HCT116 (cell line): Measurements from ENCODE around the gene HAPLN1. TPM values are rescaled to one million over a fixed set of nuclear protein-coding genes. Genes with fewer than 3 reads are reported as not detected.

Experiments
- ATAC-seq: fragments of 200-7000 bp; cut with Tn5 transposase; 2 replicates; pipeline ENCODE4 v1.9.1; 2020; ENCODE audit warnings: mild to moderate bottlenecking, moderate library complexity
- BruUV-seq: library from RNA; stranded (reverse); fragments of 400-500 nt; replicated peaks from 2 replicates; lab custom pipeline; 2021; lab: Mats Ljungman, UMichigan
- CTCF ChIA-PET: fragments of 300-600 bp; sonication (Branson Sonifier 250); formaldehyde crosslinking; loops from one replicate; lab custom pipeline; 2021; ENCODE audit warnings: antibody characterized with exemption; lab: Charles Lee
- POLR2A ChIA-PET: fragments of 300-600, 350-600 bp; sonication (Branson Sonifier 250); formaldehyde crosslinking; loops from one replicate; lab custom pipeline; 2021; ENCODE audit warnings: antibody characterized with exemption; lab: Charles Lee
- RAD21 ChIA-PET, 2 experiments: fragments of 300-600 bp; sonication (Branson Sonifier 250); formaldehyde crosslinking; loops; one replicate each; lab custom pipeline; 2023; ENCODE audit warnings: low total read pairs in 2 of 2; ENCODE audit not compliant: uncharacterized antibody in 2 of 2, unreplicated experiment in 2 of 2, low non-redundant PET in 1 of 2; lab: Charles Lee
- DNase-seq: peaks from one replicate; pipeline ENCODE4 v3.0.0-alpha.2; 2010; ENCODE audit warnings: low read depth, low spot score
- H2AFZ ChIP-seq: fragments of 200-600 bp; shearing (Covaris generic), sonication (generic); 2 replicates; pipeline ENCODE4 v1.6.1; 2017; ENCODE audit warnings: low read depth, mixed run types, mixed read lengths, antibody characterized with exemption, low read length; ENCODE audit not compliant: poor library complexity, severe bottlenecking
- H3K27ac ChIP-seq: 2 replicates; pipeline ENCODE4 v1.5.1; 2012; ENCODE audit warnings: low read depth, low read length
- H3K27me3 ChIP-seq: fragments of 200-600 bp; sonication (generic); 2 replicates; pipeline ENCODE4 v1.6.1; 2016; ENCODE audit warnings: mixed run types, low read length, mixed read lengths; ENCODE audit not compliant: insufficient read depth
- H3K36me3 ChIP-seq, 2 experiments: fragments of 200-500 bp in 1 of 2; fragments of 200-600 bp in 1 of 2; sonication (Bioruptor generic) in 1 of 2; sonication (generic) in 1 of 2; 2 replicates each; pipeline versions ENCODE4 v1.5.1 to v1.6.1; 2014 to 2016; ENCODE audit warnings: low read length in 2 of 2, inconsistent platforms in 1 of 2, mixed read lengths in 1 of 2, mixed run types in 1 of 2; ENCODE audit not compliant: insufficient read depth in 2 of 2, control insufficient read depth in 1 of 2
- H3K4me1 ChIP-seq, 2 experiments: fragments of 200-600 bp in 1 of 2; sonication (generic) in 1 of 2; 2 replicates each; pipeline versions ENCODE4 v1.5.1 to v1.6.1; 2012 to 2017; ENCODE audit warnings: low read length in 2 of 2, inconsistent platforms in 1 of 2, mild to moderate bottlenecking in 1 of 2, mixed read lengths in 1 of 2, mixed run types in 1 of 2, moderate library complexity in 1 of 2; ENCODE audit not compliant: insufficient read depth in 2 of 2, control insufficient read depth in 1 of 2
- H3K4me2 ChIP-seq: fragments of 200-600 bp; sonication (generic); 2 replicates; pipeline ENCODE4 v1.6.1; 2017; ENCODE audit warnings: mixed run types, low read length, mixed read lengths
- H3K4me3 ChIP-seq, 2 experiments: fragments of 200-600 bp in 1 of 2; sonication (generic) in 1 of 2; replicated peaks in 1 of 2; 2 replicates each; pipeline ENCODE4 v1.5.1; 2011 to 2016; ENCODE audit warnings: low read length in 2 of 2, control low read depth in 1 of 2, low read depth in 1 of 2, mild to moderate bottlenecking in 1 of 2, mixed read lengths in 1 of 2, mixed run types in 1 of 2
- H3K79me2 ChIP-seq: fragments of 200-600 bp; sonication (generic); 2 replicates; pipeline ENCODE4 v1.6.1; 2017; ENCODE audit warnings: mild to moderate bottlenecking, mixed run types, low read length, moderate library complexity, mixed read lengths; ENCODE audit not compliant: insufficient read depth
- H3K9ac ChIP-seq: fragments of 200-600 bp; sonication (generic); 2 replicates; pipeline ENCODE4 v1.6.1; 2016; ENCODE audit warnings: low read length, mixed read lengths
- H3K9me2 ChIP-seq: fragments of 200-600 bp; sonication (generic), shearing (Covaris generic); 2 replicates; pipeline ENCODE4 v1.6.1; 2017; ENCODE audit warnings: mixed run types, mild to moderate bottlenecking, moderate library complexity; ENCODE audit not compliant: insufficient read depth
- H3K9me3 ChIP-seq, 2 experiments: fragments of 200-500 bp in 1 of 2; fragments of 200-600 bp in 1 of 2; sonication (Bioruptor generic) in 1 of 2; sonication (generic) in 1 of 2; 2 replicates each; pipeline ENCODE4 v1.6.1; 2014 to 2017; ENCODE audit warnings: low read length in 2 of 2, mixed read lengths in 2 of 2, inconsistent platforms in 1 of 2, low read depth in 1 of 2, mild to moderate bottlenecking in 1 of 2, mixed run types in 1 of 2, moderate library complexity in 1 of 2; ENCODE audit not compliant: control insufficient read depth in 1 of 2, insufficient read depth in 1 of 2
- H4K20me1 ChIP-seq: fragments of 200-600 bp; sonication (generic), shearing (Covaris generic); 2 replicates; pipeline ENCODE4 v1.6.1; 2017; ENCODE audit warnings: mixed run types, mild to moderate bottlenecking, moderate library complexity; ENCODE audit not compliant: insufficient read depth
- FOSL1 ChIP-seq: IDR thresholded peaks from 2 replicates; pipeline ENCODE4 v1.6.1; 2012; ENCODE audit warnings: low read depth
- JUND ChIP-seq: IDR thresholded peaks from 2 replicates; pipeline ENCODE4 v1.6.1; 2012
- POLR2A ChIP-seq: IDR thresholded peaks from 2 replicates; pipeline ENCODE4 v1.7.0; 2011; ENCODE audit warnings: borderline replicate concordance; ENCODE audit not compliant: insufficient read depth, insufficient read length; ENCODE audit errors: extremely low read depth
- POLR2AphosphoS5 ChIP-seq: IDR thresholded peaks from 2 replicates; pipeline ENCODE4 v1.6.1; 2011; ENCODE audit warnings: mild to moderate bottlenecking, low read depth, low read length, moderate library complexity
- REST ChIP-seq: IDR thresholded peaks from 2 replicates; pipeline ENCODE4 v1.6.1; 2012; ENCODE audit warnings: low read depth
- intact Hi-C: fragments of 100-400 bp; cut with micrococcal nuclease; formaldehyde crosslinking; loops from 2 replicates; pipeline ENCODE4 v1.10.0; 2022
- total RNA-seq: library from RNA; stranded (reverse); gene quantifications from one replicate; pipeline ENCODE4 v1.2.1, GENCODE V29; 2021; ENCODE audit not compliant: unreplicated experiment

The HAPLN1 gene
- total RNA-seq, 1 experiment from 2014 or later: 0.05 TPM

- CTCF ChIA-PET: no interaction called here
- Histone ChIP-seq H3K9ac (no peak overlapping the region), H3K9me2 (no peaks in the 10 kb centered on the region), H3K4me1 (no peaks in the 10 kb centered on the region), H2AFZ (no peak overlapping the region), H4K20me1 (no peaks in the 10 kb centered on the region), H3K9me3 (no peaks in the 10 kb centered on the region)
- POLR2A ChIA-PET: no interaction called here
- BruUV-seq: no TSS peak
- intact Hi-C loops: no loop called here
- TF ChIP-seq FOSL1: no peak
- no peak for TF ChIP-seq POLR2A
- TF ChIP-seq JUND: no peak
- no peak for TF ChIP-seq POLR2AphosphoS5
- TF ChIP-seq, all 23 proteins: peak for 0
- Histone ChIP-seq H3K36me3 (no peaks in the 10 kb centered on the region), H3K4me3 (no peak overlapping the region), H3K27me3 (no peaks in the 10 kb centered on the region), H3K4me2 (no peak overlapping the region), H3K79me2 (no peaks in the 10 kb centered on the region), H3K27ac (no peak overlapping the region)
- DNase-seq (no peak), ATAC-seq (no peak)
- RAD21 ChIA-PET: no interaction called here
Observed at GRCh38 chr5:83750749-83751148, 30.1 kb upstream of the HAPLN1 start.

DNA sequence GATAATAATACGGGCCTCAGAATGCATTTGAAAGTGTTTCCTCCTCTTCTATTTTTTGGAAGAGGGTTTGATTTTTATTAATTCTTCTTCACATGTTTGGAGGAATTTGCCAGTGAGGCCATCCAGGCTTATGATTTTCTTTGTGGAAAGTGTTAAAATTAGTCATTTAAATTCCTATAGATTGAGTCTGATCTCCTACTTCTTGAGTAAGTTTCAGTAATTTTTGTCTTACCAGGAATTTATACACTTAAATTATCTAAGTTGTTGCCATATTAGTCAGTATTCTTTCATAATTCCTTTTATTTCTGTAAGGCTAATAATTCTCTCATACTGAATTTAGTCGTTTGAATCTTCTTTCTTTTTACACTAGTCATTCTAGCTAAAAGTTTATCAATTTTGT lies 25.2 kb upstream of the HAPLN1 start:
- no peak overlapping the region for H3K4me3 ChIP-seq
- no peak overlapping the region for H2AFZ ChIP-seq
- ChIA-PET POLR2A (no interaction called here), CTCF (no interaction called here), RAD21 (no interaction called here)
- no peak overlapping the region for H3K27ac ChIP-seq
- no peaks in the 10 kb centered on the region for H3K36me3 ChIP-seq
- DNase-seq (no peak), ATAC-seq (no peak)
- intact Hi-C loops: no loop called here
- no peak overlapping the region for H3K9ac ChIP-seq
- no peaks in the 10 kb centered on the region for H3K27me3 ChIP-seq
- no peak overlapping the region for H3K4me2 ChIP-seq
- H4K20me1 ChIP-seq: no peaks in the 10 kb centered on the region
- TF ChIP-seq FOSL1 (no peak), REST (no peak), JUND (no peak)
- no peaks in the 10 kb centered on the region for H3K9me3 ChIP-seq
- H3K9me2 ChIP-seq: no peaks in the 10 kb centered on the region
- no TSS peak for BruUV-seq
- no peaks in the 10 kb centered on the region for H3K79me2 ChIP-seq
- H3K4me1 ChIP-seq: no peaks in the 10 kb centered on the region
